GM11168 (cell line): Measurements from ENCODE around the gene MEGF6.

ENCODE experiments used
- in situ Hi-C: fragments of 300-500 bp; cut with MboI; formaldehyde crosslinking; loops from one replicate; pipeline ENCODE4 v1.12.0; 2022; ENCODE audit warnings: low sequenced_read_pairs; ENCODE audit not compliant: unreplicated experiment

Gene MEGF6

GRCh38 chr1:3630914-3631313 lies 19.6 kb upstream of the MEGF6 start:
- in situ Hi-C loops = no loop called here

GRCh38 chr1:3630161-3630611 lies 18.9 kb upstream of the MEGF6 start:
- in situ Hi-C loops = no loop called here

GRCh38 chr1:3629561-3630160 lies 18.4 kb upstream of the MEGF6 start:
- in situ Hi-C loops = loop anchor here (10.0 kb wide), 2 partner anchors 115 to 145 kb away; no protein-coding TSS in a partner anchor

GRCh38 chr1:3628445-3628844 lies 17.1 kb upstream of the MEGF6 start:
- in situ Hi-C loops = loop anchor here (10.0 kb wide), 2 partner anchors 116 to 144 kb away; no protein-coding TSS in a partner anchor

- in situ Hi-C loops = loop anchor here (10.0 kb wide), 2 partner anchors 117 to 143 kb away; no protein-coding TSS in a partner anchor
These were observed 16.4 kb upstream of the MEGF6 start for GRCh38 chr1:3627515-3628253.

- in situ Hi-C loops = loop anchor here (10.0 kb wide), 2 partner anchors 119 to 141 kb away; no protein-coding TSS in a partner anchor
These were observed 14.7 kb upstream of the MEGF6 start for GRCh38 chr1:3626025-3626424.

GRCh38 chr1:3625151-3625907 lies 14.0 kb upstream of the MEGF6 start:
- in situ Hi-C loops = loop anchor here (10.0 kb wide), 2 partner anchors 119 to 141 kb away; no protein-coding TSS in a partner anchor

GRCh38 chr1:3624200-3625136 lies 13.2 kb upstream of the MEGF6 start, which contains the start of gene TPRG1L:
Gene TPRG1L (plus strand): TSS chr1:3625015. CDS start chr1:3625073, 58 bp downstream.
- in situ Hi-C loops = loop anchor here (10.0 kb wide), 2 partner anchors 120 to 140 kb away; no protein-coding TSS in a partner anchor

GRCh38 chr1:3623441-3624199 lies 12.3 kb upstream of the MEGF6 start:
- in situ Hi-C loops = loop anchor here (10.0 kb wide), 2 partner anchors 121 to 139 kb away; no protein-coding TSS in a partner anchor

GRCh38 chr1:3622102-3622501 lies 10.8 kb upstream of the MEGF6 start:
- in situ Hi-C loops = loop anchor here (10.0 kb wide), 2 partner anchors 123 to 137 kb away; no protein-coding TSS in a partner anchor

- in situ Hi-C loops = loop anchor here (10.0 kb wide), 2 partner anchors 124 to 136 kb away; no protein-coding TSS in a partner anchor
These were observed 9.9 kb upstream of the MEGF6 start for GRCh38 chr1:3621151-3621671.

- in situ Hi-C loops = loop anchor here (10.0 kb wide), 2 partner anchors 124 to 136 kb away; no protein-coding TSS in a partner anchor
These were observed 9.4 kb upstream of the MEGF6 start for GRCh38 chr1:3620708-3621107.

- in situ Hi-C loops = no loop called here
These were observed 7.8 kb upstream of the MEGF6 start for GRCh38 chr1:3618881-3619671.

GRCh38 chr1:3618531-3618880 lies 7.2 kb upstream of the MEGF6 start:
- in situ Hi-C loops = no loop called here

- in situ Hi-C loops = no loop called here
These were observed 6.6 kb upstream of the MEGF6 start for GRCh38 chr1:3617806-3618345.

- in situ Hi-C loops = no loop called here
These were observed 5.6 kb upstream of the MEGF6 start for GRCh38 chr1:3616861-3617260.
